Neural crest cell (in vitro differentiated cells): ENCODE results near the gene ARMC9. TPM values are rescaled to one million over a fixed set of nuclear protein-coding genes. Genes with fewer than 3 reads are reported as not detected.
"Not testable (repeated sequence)": the region's sequence is repeated elsewhere in the genome, so short reads cannot be mapped to it uniquely, and the experiment has no call there.

Source experiments
- DNase-seq: peaks from one replicate; pipeline ENCODE4 v3.0.0; 2021; ENCODE audit warnings: low read depth, mixed read lengths, low spot score
- H3K27ac Mint-ChIP-seq: one replicate; pipeline ENCODE4 v1.8.0; 2021; ENCODE audit warnings: mild to moderate bottlenecking, mixed read lengths; ENCODE audit not compliant: unreplicated experiment
- H3K27me3 Mint-ChIP-seq: 2 replicates; pipeline ENCODE4 v1.8.0; 2021; ENCODE audit warnings: low read depth, mild to moderate bottlenecking, mixed read lengths
- H3K36me3 Mint-ChIP-seq: 2 replicates; pipeline ENCODE4 v1.8.0; 2021; ENCODE audit warnings: low read depth, mild to moderate bottlenecking, mixed read lengths
- H3K4me1 Mint-ChIP-seq: 2 replicates; pipeline ENCODE4 v1.8.0; 2021; ENCODE audit warnings: mixed read lengths
- H3K4me3 Mint-ChIP-seq: one replicate; pipeline ENCODE4 v1.8.0; 2021; ENCODE audit warnings: mild to moderate bottlenecking, mixed read lengths
- H3K9me3 Mint-ChIP-seq: 2 replicates; pipeline ENCODE4 v1.8.0; 2021; ENCODE audit warnings: mixed read lengths
- total RNA-seq: library from RNA; stranded (reverse); gene quantifications from 2 replicates; pipeline ENCODE4 v1.2.1, GENCODE V29; 2021
- TF ChIP-seq, protein P1 (sequence below): fragments of 200-600 bp; sonication (generic); conservative IDR thresholded peaks from 2 replicates; pipeline ENCODE4 v1.5.0; 2021; ENCODE audit warnings: antibody characterized with exemption, mild to moderate bottlenecking

Gene ARMC9
- total RNA-seq, 1 donor from 2014 or later: 35.0 TPM

DNA sequence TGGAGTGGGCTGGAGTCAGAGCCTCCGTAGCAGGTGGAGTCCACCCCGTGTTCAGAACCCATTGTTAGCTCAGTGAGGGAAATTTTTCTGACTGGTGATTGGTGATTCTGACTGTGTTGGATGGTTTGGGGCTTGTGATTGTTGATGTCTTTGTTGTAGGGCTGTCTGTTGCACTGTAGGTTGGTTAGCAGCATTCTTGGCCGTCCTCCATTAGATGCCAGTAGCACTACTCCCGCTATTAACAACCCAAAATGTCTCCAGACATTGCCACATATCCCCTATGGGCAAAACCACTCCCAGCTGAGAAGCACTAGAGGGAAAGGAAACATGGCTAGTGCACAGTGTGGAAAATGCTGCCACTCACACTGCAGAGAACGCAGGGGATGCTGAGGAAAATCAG is 51.7 kb downstream of the ARMC9 start:
- Mint-ChIP-seq H3K27me3 (no peaks in the 10 kb centered on the region), H3K36me3 (peaks cover 17% of the 10 kb centered on the region), H3K4me3 (no peak overlapping the region), H3K4me1 (no peaks in the 10 kb centered on the region), H3K27ac (no peak overlapping the region), H3K9me3 (no peaks in the 10 kb centered on the region)
- no peak for DNase-seq
- TF ChIP-seq, protein P1, sequence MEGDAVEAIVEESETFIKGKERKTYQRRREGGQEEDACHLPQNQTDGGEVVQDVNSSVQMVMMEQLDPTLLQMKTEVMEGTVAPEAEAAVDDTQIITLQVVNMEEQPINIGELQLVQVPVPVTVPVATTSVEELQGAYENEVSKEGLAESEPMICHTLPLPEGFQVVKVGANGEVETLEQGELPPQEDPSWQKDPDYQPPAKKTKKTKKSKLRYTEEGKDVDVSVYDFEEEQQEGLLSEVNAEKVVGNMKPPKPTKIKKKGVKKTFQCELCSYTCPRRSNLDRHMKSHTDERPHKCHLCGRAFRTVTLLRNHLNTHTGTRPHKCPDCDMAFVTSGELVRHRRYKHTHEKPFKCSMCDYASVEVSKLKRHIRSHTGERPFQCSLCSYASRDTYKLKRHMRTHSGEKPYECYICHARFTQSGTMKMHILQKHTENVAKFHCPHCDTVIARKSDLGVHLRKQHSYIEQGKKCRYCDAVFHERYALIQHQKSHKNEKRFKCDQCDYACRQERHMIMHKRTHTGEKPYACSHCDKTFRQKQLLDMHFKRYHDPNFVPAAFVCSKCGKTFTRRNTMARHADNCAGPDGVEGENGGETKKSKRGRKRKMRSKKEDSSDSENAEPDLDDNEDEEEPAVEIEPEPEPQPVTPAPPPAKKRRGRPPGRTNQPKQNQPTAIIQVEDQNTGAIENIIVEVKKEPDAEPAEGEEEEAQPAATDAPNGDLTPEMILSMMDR: no peak

DNA sequence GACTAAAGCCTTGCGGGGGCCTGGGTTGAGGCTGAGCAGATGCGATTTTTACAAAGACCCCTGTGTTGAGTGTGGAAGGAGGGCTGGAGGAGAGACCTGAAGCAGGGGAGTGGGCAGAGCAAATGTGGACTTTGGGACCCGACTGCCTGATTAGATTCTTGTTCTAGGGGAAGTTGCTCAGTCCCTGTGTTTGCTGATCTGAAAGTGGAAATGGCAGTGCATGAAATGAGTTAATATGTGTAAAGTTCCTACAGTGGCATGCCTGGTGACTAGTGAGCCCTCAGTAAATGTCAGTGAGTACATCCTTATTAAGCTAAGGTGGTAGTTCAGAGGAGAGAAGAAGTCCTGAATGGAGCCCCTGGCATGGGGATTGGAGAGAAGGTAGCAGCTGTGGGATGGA is 52.3 kb downstream of the ARMC9 start:
- Mint-ChIP-seq H3K9me3 (no peaks in the 10 kb centered on the region), H3K4me3 (no peak overlapping the region), H3K4me1 (no peaks in the 10 kb centered on the region), H3K27ac (no peak overlapping the region), H3K36me3 (peaks cover 14% of the 10 kb centered on the region), H3K27me3 (no peaks in the 10 kb centered on the region)
- no peak for DNase-seq
- TF ChIP-seq, protein P1: no peak

DNA sequence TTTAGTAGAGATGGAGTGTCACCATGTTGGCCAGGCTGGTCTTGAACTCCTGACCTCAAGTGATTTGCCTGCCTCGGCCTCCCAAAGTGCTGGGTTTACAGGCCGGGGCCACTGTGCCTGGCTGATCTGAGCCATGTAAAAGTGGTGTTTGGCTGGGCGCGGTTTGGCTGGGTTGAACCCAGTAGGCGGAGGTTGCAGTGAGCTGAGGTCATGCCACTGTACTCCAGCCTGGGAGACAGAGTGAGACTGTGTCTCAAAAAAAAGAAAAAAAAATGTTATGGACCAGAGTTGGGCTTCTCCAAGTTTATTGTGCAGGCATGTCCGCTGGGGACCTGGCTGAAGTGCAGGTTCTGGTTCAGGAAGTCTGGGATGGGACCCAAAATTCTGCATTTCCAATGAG is 54.9 kb downstream of the ARMC9 start:
- not testable (repeated sequence) for H3K36me3 Mint-ChIP-seq, DNase-seq, H3K4me3 Mint-ChIP-seq, H3K4me1 Mint-ChIP-seq, H3K27me3 Mint-ChIP-seq, H3K27ac Mint-ChIP-seq, H3K9me3 Mint-ChIP-seq

DNA sequence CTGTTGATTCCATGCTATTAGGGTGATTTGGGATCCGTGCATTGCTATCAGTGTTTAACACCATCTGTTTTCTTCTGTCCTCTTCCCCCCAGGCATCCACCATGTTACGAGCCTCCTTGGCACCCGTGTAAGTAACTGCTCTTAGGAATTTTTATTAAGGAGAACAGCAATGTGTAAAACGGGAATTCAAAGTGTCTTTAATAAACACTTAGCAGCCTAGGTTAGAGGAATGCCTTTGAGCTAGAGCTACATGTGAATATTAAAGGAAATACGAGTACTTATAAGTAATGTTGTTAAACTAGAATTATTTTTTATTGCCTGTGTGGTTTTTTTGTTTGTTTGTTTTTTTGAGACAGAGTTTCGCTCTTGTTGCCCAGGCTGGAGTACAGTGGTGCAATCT is 58.1 kb downstream of the ARMC9 start:
- no peak overlapping the region for H3K27ac Mint-ChIP-seq
- DNase-seq: no peak
- no peaks in the 10 kb centered on the region for H3K9me3 Mint-ChIP-seq
- TF ChIP-seq, protein P1: no peak
- H3K4me3 Mint-ChIP-seq: no peak overlapping the region
- no peaks in the 10 kb centered on the region for H3K4me1 Mint-ChIP-seq
- peaks cover 10% of the 10 kb centered on the region for H3K36me3 Mint-ChIP-seq
- no peaks in the 10 kb centered on the region for H3K27me3 Mint-ChIP-seq

DNA sequence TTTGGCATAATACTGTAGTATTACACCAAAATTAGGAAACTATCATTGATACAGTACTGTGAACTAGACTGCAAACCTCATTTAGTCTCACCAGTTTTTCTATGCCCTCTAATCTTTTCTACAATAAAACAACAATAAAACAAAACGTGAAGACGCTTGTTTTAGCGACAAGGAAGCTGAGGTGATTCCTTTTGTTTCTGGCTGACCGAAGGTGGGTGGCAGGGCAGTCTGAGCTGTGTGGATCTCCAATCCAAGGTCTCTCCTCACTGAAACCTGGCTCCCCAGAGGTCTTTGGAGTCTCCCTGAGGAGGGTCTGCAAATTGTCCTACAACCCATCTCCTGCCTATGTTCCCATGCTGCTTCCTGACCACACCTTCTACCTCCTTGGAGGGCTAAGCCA is 59.3 kb downstream of the ARMC9 start:
- H3K4me1 Mint-ChIP-seq: no peaks in the 10 kb centered on the region
- H3K4me3 Mint-ChIP-seq: no peak overlapping the region
- no peak overlapping the region for H3K27ac Mint-ChIP-seq
- no peaks in the 10 kb centered on the region for H3K27me3 Mint-ChIP-seq
- H3K36me3 Mint-ChIP-seq: peaks cover 10% of the 10 kb centered on the region
- no peaks in the 10 kb centered on the region for H3K9me3 Mint-ChIP-seq
- no peak for DNase-seq
- TF ChIP-seq, protein P1: no peak

DNA sequence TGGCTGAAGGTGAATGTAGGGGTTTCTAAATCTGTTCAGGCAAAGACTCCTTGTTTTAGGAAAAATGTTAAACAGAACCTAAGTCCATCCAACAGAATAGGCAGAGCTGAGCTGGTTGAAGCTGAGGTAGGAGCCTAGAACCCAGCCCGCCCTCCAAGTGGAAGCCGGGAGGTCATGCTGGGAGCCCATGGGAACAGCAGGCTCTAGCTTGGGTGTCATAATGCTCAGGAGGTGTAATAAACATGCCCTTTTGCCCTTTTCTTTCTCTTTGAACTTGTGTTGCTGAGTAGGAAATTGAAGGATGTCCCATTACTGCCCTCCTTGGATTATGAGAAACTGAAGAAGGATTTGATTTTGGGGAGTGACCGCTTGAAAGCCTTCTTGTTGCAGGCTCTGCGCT is 60.3 kb downstream of the ARMC9 start:
- Mint-ChIP-seq H3K4me1 (no peaks in the 10 kb centered on the region), H3K27ac (no peak overlapping the region), H3K27me3 (no peaks in the 10 kb centered on the region), H3K36me3 (peaks cover 10% of the 10 kb centered on the region), H3K4me3 (no peak overlapping the region), H3K9me3 (no peaks in the 10 kb centered on the region)
- no peak for DNase-seq
- TF ChIP-seq, protein P1: no peak
